Measurements from ENCODE around the gene NOS2. TPM values are rescaled to one million over a fixed set of nuclear protein-coding genes. Genes with fewer than 3 reads are reported as not detected.
"Not testable (repeated sequence)": the region's sequence is repeated elsewhere in the genome, so short reads cannot be mapped to it uniquely, and the experiment has no call there.

NOS2 gene
- total RNA-seq, 1 donor from 2014 or later: not detected

GRCh38 chr17:27754549-27754948 is 45.8 kb downstream of the NOS2 start:
- no peaks in the 10 kb centered on the region for H3K4me1 Mint-ChIP-seq (ENCODE audit: low read depth)
- intact Hi-C loops (cut with micrococcal nuclease): no loop called here
- DNase-seq (ENCODE audit: low spot score): no peak
- no peaks in the 10 kb centered on the region for H3K9me3 Mint-ChIP-seq
- H3K36me3 Mint-ChIP-seq (ENCODE audit: low read depth): no peaks in the 10 kb centered on the region
- no peaks in the 10 kb centered on the region for H3K27me3 Mint-ChIP-seq (ENCODE audit: low read depth)
- H3K27ac Mint-ChIP-seq: no peak overlapping the region
- no peak overlapping the region for H3K4me3 Mint-ChIP-seq (ENCODE audit: low read depth)

- DNase-seq (ENCODE audit: low spot score); H3K4me3 Mint-ChIP-seq (ENCODE audit: low read depth); H3K9me3 Mint-ChIP-seq; H3K4me1 Mint-ChIP-seq (ENCODE audit: low read depth); H3K27me3 Mint-ChIP-seq (ENCODE audit: low read depth); intact Hi-C loops (cut with micrococcal nuclease); H3K27ac Mint-ChIP-seq; H3K36me3 Mint-ChIP-seq (ENCODE audit: low read depth): not testable (repeated sequence)
Measured at GRCh38 chr17:27753726-27754125, 46.6 kb downstream of the NOS2 start.

- DNase-seq (ENCODE audit: low spot score); intact Hi-C loops (cut with micrococcal nuclease); H3K9me3 Mint-ChIP-seq; H3K36me3 Mint-ChIP-seq (ENCODE audit: low read depth); H3K27ac Mint-ChIP-seq; H3K27me3 Mint-ChIP-seq (ENCODE audit: low read depth); H3K4me1 Mint-ChIP-seq (ENCODE audit: low read depth); H3K4me3 Mint-ChIP-seq (ENCODE audit: low read depth): not testable (repeated sequence)
Measured at GRCh38 chr17:27752831-27753619, 47.3 kb downstream of the NOS2 start.

- Mint-ChIP-seq H3K4me3 (ENCODE audit: low read depth) (no peak overlapping the region), H3K27ac (no peak overlapping the region), H3K9me3 (no peaks in the 10 kb centered on the region), H3K27me3 (ENCODE audit: low read depth) (no peaks in the 10 kb centered on the region), H3K36me3 (ENCODE audit: low read depth) (no peaks in the 10 kb centered on the region), H3K4me1 (ENCODE audit: low read depth) (no peaks in the 10 kb centered on the region)
- intact Hi-C loops (cut with micrococcal nuclease): no loop called here
- DNase-seq (ENCODE audit: low spot score): no peak
Measured at GRCh38 chr17:27751622-27752490, 48.5 kb downstream of the NOS2 start.

GRCh38 chr17:27751166-27751565 is 49.2 kb downstream of the NOS2 start:
- no peak overlapping the region for H3K27ac Mint-ChIP-seq
- no peaks in the 10 kb centered on the region for H3K27me3 Mint-ChIP-seq (ENCODE audit: low read depth)
- H3K9me3 Mint-ChIP-seq: no peaks in the 10 kb centered on the region
- intact Hi-C loops (cut with micrococcal nuclease): no loop called here
- no peaks in the 10 kb centered on the region for H3K36me3 Mint-ChIP-seq (ENCODE audit: low read depth)
- H3K4me3 Mint-ChIP-seq (ENCODE audit: low read depth): no peak overlapping the region
- no peak for DNase-seq (ENCODE audit: low spot score)
- no peaks in the 10 kb centered on the region for H3K4me1 Mint-ChIP-seq (ENCODE audit: low read depth)

GRCh38 chr17:27749562-27750150 is 50.7 kb downstream of the NOS2 start:
- H3K27me3 Mint-ChIP-seq (ENCODE audit: low read depth); H3K36me3 Mint-ChIP-seq (ENCODE audit: low read depth); H3K9me3 Mint-ChIP-seq; intact Hi-C loops (cut with micrococcal nuclease); H3K27ac Mint-ChIP-seq; H3K4me3 Mint-ChIP-seq (ENCODE audit: low read depth); H3K4me1 Mint-ChIP-seq (ENCODE audit: low read depth); DNase-seq (ENCODE audit: low spot score): not testable (repeated sequence)

GRCh38 chr17:27748360-27748825 is 51.9 kb downstream of the NOS2 start:
- no peaks in the 10 kb centered on the region for H3K4me1 Mint-ChIP-seq (ENCODE audit: low read depth)
- DNase-seq (ENCODE audit: low spot score): no peak
- no peak overlapping the region for H3K4me3 Mint-ChIP-seq (ENCODE audit: low read depth)
- H3K9me3 Mint-ChIP-seq: no peaks in the 10 kb centered on the region
- no peaks in the 10 kb centered on the region for H3K27me3 Mint-ChIP-seq (ENCODE audit: low read depth)
- H3K27ac Mint-ChIP-seq: no peak overlapping the region
- intact Hi-C loops (cut with micrococcal nuclease): no loop called here
- H3K36me3 Mint-ChIP-seq (ENCODE audit: low read depth): no peaks in the 10 kb centered on the region

- H3K4me3 Mint-ChIP-seq (ENCODE audit: low read depth): no peak overlapping the region
- no peaks in the 10 kb centered on the region for H3K4me1 Mint-ChIP-seq (ENCODE audit: low read depth)
- no peaks in the 10 kb centered on the region for H3K27me3 Mint-ChIP-seq (ENCODE audit: low read depth)
- no peak for DNase-seq (ENCODE audit: low spot score)
- H3K36me3 Mint-ChIP-seq (ENCODE audit: low read depth): no peaks in the 10 kb centered on the region
- intact Hi-C loops (cut with micrococcal nuclease): no loop called here
- no peaks in the 10 kb centered on the region for H3K9me3 Mint-ChIP-seq
- no peak overlapping the region for H3K27ac Mint-ChIP-seq
Measured at GRCh38 chr17:27747462-27748359, 52.6 kb downstream of the NOS2 start.

GRCh38 chr17:27746881-27747280 is 53.4 kb downstream of the NOS2 start:
- Mint-ChIP-seq H3K36me3 (ENCODE audit: low read depth) (no peaks in the 10 kb centered on the region), H3K4me3 (ENCODE audit: low read depth) (no peak overlapping the region), H3K27me3 (ENCODE audit: low read depth) (no peaks in the 10 kb centered on the region), H3K9me3 (no peaks in the 10 kb centered on the region), H3K4me1 (ENCODE audit: low read depth) (no peaks in the 10 kb centered on the region), H3K27ac (no peak overlapping the region)
- intact Hi-C loops (cut with micrococcal nuclease): no loop called here
- DNase-seq (ENCODE audit: low spot score): no peak

- H3K27ac Mint-ChIP-seq; H3K36me3 Mint-ChIP-seq (ENCODE audit: low read depth); intact Hi-C loops (cut with micrococcal nuclease); H3K4me1 Mint-ChIP-seq (ENCODE audit: low read depth); H3K27me3 Mint-ChIP-seq (ENCODE audit: low read depth); DNase-seq (ENCODE audit: low spot score); H3K9me3 Mint-ChIP-seq; H3K4me3 Mint-ChIP-seq (ENCODE audit: low read depth): not testable (repeated sequence)
Measured at GRCh38 chr17:27746320-27746719, 54.0 kb downstream of the NOS2 start.

GRCh38 chr17:27745207-27745830 is 55.0 kb downstream of the NOS2 start:
- H3K27me3 Mint-ChIP-seq (ENCODE audit: low read depth); H3K9me3 Mint-ChIP-seq; H3K27ac Mint-ChIP-seq; H3K36me3 Mint-ChIP-seq (ENCODE audit: low read depth); H3K4me1 Mint-ChIP-seq (ENCODE audit: low read depth); DNase-seq (ENCODE audit: low spot score); intact Hi-C loops (cut with micrococcal nuclease); H3K4me3 Mint-ChIP-seq (ENCODE audit: low read depth): not testable (repeated sequence)
